NCI-H774 (cell line): Measurements from ENCODE around the gene ILDR2.

ENCODE experiments used
- DNase-seq: peaks from one replicate; lab custom pipeline; 2025; lab: John Stamatoyannopoulos, UW

Gene ILDR2

GRCh38 chr1:166924823-166925541 is 50.4 kb downstream of the ILDR2 start:
- no peak for DNase-seq

GRCh38 chr1:166920561-166921475 is 54.5 kb downstream of the ILDR2 start:
- no peak for DNase-seq

GRCh38 chr1:166918956-166919316 is 56.4 kb downstream of the ILDR2 start:
- DNase-seq: no peak

- no peak for DNase-seq
These were observed 57.0 kb downstream of the ILDR2 start for GRCh38 chr1:166918088-166918955.

- no peak for DNase-seq
These were observed 59.4 kb downstream of the ILDR2 start for GRCh38 chr1:166915941-166916340.

- DNase-seq: no peak
These were observed 60.3 kb downstream of the ILDR2 start for GRCh38 chr1:166915042-166915441.

- DNase-seq: no peak
These were observed 61.2 kb downstream of the ILDR2 start for GRCh38 chr1:166914111-166914510.

GRCh38 chr1:166911624-166912023 is 63.7 kb downstream of the ILDR2 start:
- DNase-seq: no peak

- DNase-seq: peak; percentile 79
These were observed 64.8 kb downstream of the ILDR2 start for GRCh38 chr1:166910396-166910994.

- no peak for DNase-seq
These were observed 66.4 kb downstream of the ILDR2 start for GRCh38 chr1:166908942-166909341.

GRCh38 chr1:166907763-166908162 is 67.6 kb downstream of the ILDR2 start:
- DNase-seq: no peak

GRCh38 chr1:166907051-166907450 is 68.3 kb downstream of the ILDR2 start:
- DNase-seq: no peak

GRCh38 chr1:166906647-166907046 is 68.7 kb downstream of the ILDR2 start:
- no peak for DNase-seq

- DNase-seq: no peak
These were observed 69.4 kb downstream of the ILDR2 start for GRCh38 chr1:166905900-166906299.

- DNase-seq: no peak
These were observed 70.2 kb downstream of the ILDR2 start for GRCh38 chr1:166905136-166905535.

GRCh38 chr1:166903232-166903631 is 72.1 kb downstream of the ILDR2 start:
- DNase-seq: no peak

- DNase-seq: no peak
These were observed 73.1 kb downstream of the ILDR2 start for GRCh38 chr1:166902279-166902678.

GRCh38 chr1:166900987-166901386 is 74.4 kb downstream of the ILDR2 start:
- no peak for DNase-seq

GRCh38 chr1:166899769-166900168 is 75.6 kb downstream of the ILDR2 start:
- no peak for DNase-seq

- DNase-seq: no peak
These were observed 79.6 kb downstream of the ILDR2 start for GRCh38 chr1:166895766-166896165.

GRCh38 chr1:166889776-166890175 is 85.6 kb downstream of the ILDR2 start:
- no peak for DNase-seq
